DND-41 (cell line): ENCODE measurements around the gene TMEM107.

Source experiments
- ATAC-seq: fragments of 200-7000 bp; cut with Tn5 transposase; 3 replicates; pipeline ENCODE4 v1.9.1; 2021; ENCODE audit warnings: low read depth; ENCODE audit not compliant: insufficient read depth
- DNase-seq: peaks from one replicate; pipeline ENCODE4 v3.0.0-alpha.2; 2020
- H2AFZ ChIP-seq: 2 replicates; pipeline ENCODE4 v1.6.0; 2012; ENCODE audit warnings: low read depth, low read length
- H3K27ac ChIP-seq: 2 replicates; pipeline ENCODE4 v1.5.1; 2012; ENCODE audit warnings: low read length, inconsistent platforms
- H3K27me3 ChIP-seq: fragments of 200-600 bp; sonication (generic); 2 replicates; pipeline ENCODE4 v1.6.0; 2012; ENCODE audit warnings: low read length, mild to moderate bottlenecking, inconsistent platforms; ENCODE audit not compliant: insufficient read depth, poor library complexity
- H3K36me3 ChIP-seq: 2 replicates; pipeline ENCODE4 v1.5.1; 2012; ENCODE audit warnings: low read length, inconsistent platforms; ENCODE audit not compliant: insufficient read depth
- H3K4me1 ChIP-seq: 2 replicates; pipeline ENCODE4 v1.5.1; 2012; ENCODE audit warnings: mild to moderate bottlenecking, low read length; ENCODE audit not compliant: insufficient read depth
- H3K4me2 ChIP-seq: 2 replicates; pipeline ENCODE4 v1.6.0; 2012; ENCODE audit warnings: mild to moderate bottlenecking, moderate library complexity, low read length, inconsistent platforms; ENCODE audit not compliant: insufficient read depth
- H3K4me3 ChIP-seq, 2 experiments: fragments of 200-600 bp in 1 of 2; shearing (Covaris generic) in 1 of 2; 2 replicates each; pipeline ENCODE4 v1.5.1; 2012 to 2016; ENCODE audit warnings: inconsistent platforms in 2 of 2, low read length in 2 of 2, mild to moderate bottlenecking in 2 of 2, low read depth in 1 of 2, moderate library complexity in 1 of 2
- H3K79me2 ChIP-seq: 2 replicates; pipeline ENCODE4 v1.6.0; 2012; ENCODE audit warnings: low read length, inconsistent platforms; ENCODE audit not compliant: insufficient read depth
- H3K9ac ChIP-seq: 2 replicates; pipeline ENCODE4 v1.6.0; 2012; ENCODE audit warnings: low read depth, mild to moderate bottlenecking, inconsistent platforms, low read length, moderate library complexity
- H3K9me3 ChIP-seq: 2 replicates; pipeline ENCODE4 v1.5.1; 2012; ENCODE audit warnings: low read length, moderate library complexity, mild to moderate bottlenecking, inconsistent platforms; ENCODE audit not compliant: insufficient read depth, severe bottlenecking
- H4K20me1 ChIP-seq: 2 replicates; pipeline ENCODE4 v1.6.0; 2012; ENCODE audit warnings: low read length; ENCODE audit not compliant: insufficient read depth
- CTCF ChIP-seq: IDR thresholded peaks from 2 replicates; pipeline ENCODE4 v1.5.1; 2012; ENCODE audit warnings: borderline replicate concordance, low read length, moderate library complexity, mild to moderate bottlenecking; ENCODE audit not compliant: poor library complexity, severe bottlenecking; ENCODE audit errors: extremely low read depth
- EZH2 ChIP-seq: IDR thresholded peaks from 3 replicates; pipeline ENCODE4 v1.6.1; 2012; ENCODE audit warnings: borderline replicate concordance, low read depth, mild to moderate bottlenecking, moderate library complexity, low read length, inconsistent platforms; ENCODE audit not compliant: severe bottlenecking

Gene TMEM107

GRCh38 chr17:8153957-8154607, 22.1 kb downstream of the TMEM107 start:
- Histone ChIP-seq H4K20me1 (peaks cover 22% of the 10 kb centered on the region), H3K27me3 (no peaks in the 10 kb centered on the region), H3K36me3 (peaks cover 23% of the 10 kb centered on the region), H3K9ac (peak overlapping the region; percentile 13; the same call in 1 of the 2 replicates), H3K4me3 (peak overlapping the region in 1 of 2 experiments; percentile 28; a peak in 1 of 4 replicates), H3K4me2 (peak overlapping the region; percentile 50), H3K4me1 (peaks cover 72% of the 10 kb centered on the region), H3K79me2 (peaks cover 17% of the 10 kb centered on the region), H2AFZ (0 out of 2 replicates have a peak overlapping the region, but pooled peaks have one; percentile 26), H3K9me3 (no peaks in the 10 kb centered on the region), H3K27ac (0 out of 2 replicates have a peak overlapping the region, but pooled peaks have one; percentile 38)
- peak; percentile 71 for DNase-seq
- no peak for TF ChIP-seq CTCF
- TF ChIP-seq EZH2 = no peak
- no peak for ATAC-seq

- Histone ChIP-seq H3K36me3 (peaks cover 26% of the 10 kb centered on the region), H3K27me3 (no peaks in the 10 kb centered on the region), H3K79me2 (peaks cover 17% of the 10 kb centered on the region), H3K27ac (no peak overlapping the region), H3K4me3 (no peak overlapping the region), H3K9me3 (no peaks in the 10 kb centered on the region), H3K4me1 (peaks cover 67% of the 10 kb centered on the region), H2AFZ (no peak overlapping the region), H3K4me2 (no peak overlapping the region), H4K20me1 (peaks cover 22% of the 10 kb centered on the region), H3K9ac (no peak overlapping the region)
- ATAC-seq (no peak), DNase-seq (no peak)
- TF ChIP-seq CTCF = no peak
- no peak for TF ChIP-seq EZH2
Observed at GRCh38 chr17:8153525-8153956, 22.6 kb downstream of the TMEM107 start.

- peak overlapping the region; percentile 43; the same call in 1 of the 2 replicates for H3K27ac ChIP-seq
- peak overlapping the region; percentile 61; the same call in 1 of the 2 replicates for H3K9ac ChIP-seq
- no peaks in the 10 kb centered on the region for H3K27me3 ChIP-seq
- H3K79me2 ChIP-seq = peaks cover 17% of the 10 kb centered on the region
- H3K4me1 ChIP-seq = peaks cover 62% of the 10 kb centered on the region
- ATAC-seq (no peak), DNase-seq (no peak)
- TF ChIP-seq EZH2 = no peak
- TF ChIP-seq CTCF = no peak
- H3K4me3 ChIP-seq = peak overlapping the region in 1 of 2 experiments; percentile 76; a peak in 2 of 4 replicates
- peaks cover 26% of the 10 kb centered on the region for H3K36me3 ChIP-seq
- no peak overlapping the region for H2AFZ ChIP-seq
- H3K9me3 ChIP-seq = no peaks in the 10 kb centered on the region
- peaks cover 19% of the 10 kb centered on the region for H4K20me1 ChIP-seq
- peak overlapping the region; percentile 93 for H3K4me2 ChIP-seq
Observed at GRCh38 chr17:8153031-8153451, 23.1 kb downstream of the TMEM107 start.
